ENCODE results near the gene HSD17B14. TPM values are rescaled to one million over a fixed set of nuclear protein-coding genes. Genes with fewer than 3 reads are reported as not detected.

The HSD17B14 gene
- total and polyA plus RNA-seq, 9 of the 15 experiments (the other 6 are each of a cell fraction or from before 2014, with no cell fraction given), result 0.16 TPM; not detected in 8

DNA sequence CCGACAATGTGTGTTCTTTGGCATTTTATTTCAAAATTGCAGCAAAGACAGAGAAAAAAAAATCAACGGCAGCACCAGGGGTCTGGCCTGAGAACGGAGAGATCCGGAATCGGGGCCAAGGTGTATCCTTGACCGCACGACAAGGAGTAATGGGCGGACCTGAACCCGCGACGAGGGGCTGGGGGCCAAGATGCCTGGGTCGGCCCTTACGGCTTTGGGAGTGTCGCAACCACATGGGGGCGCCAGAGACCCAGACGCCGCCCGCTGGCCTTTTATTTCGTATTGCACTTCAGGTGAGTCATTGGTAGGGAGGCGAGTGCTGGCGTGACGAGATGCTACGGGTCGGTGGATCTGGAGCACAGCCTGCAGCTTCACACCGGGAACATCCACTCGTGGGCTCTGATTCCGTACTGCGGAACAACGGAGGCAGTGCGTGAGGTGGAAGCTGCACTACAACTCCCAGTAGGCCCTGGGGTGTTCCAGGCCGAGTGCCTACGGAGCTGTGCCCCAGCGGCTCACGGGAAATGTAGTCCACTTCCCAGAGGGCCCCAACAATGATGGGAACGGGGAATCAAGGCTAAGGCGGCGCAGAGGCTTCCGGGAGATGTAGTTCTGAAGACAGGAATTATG, 41.1 kb downstream of the HSD17B14 start (continued):
- TF ChIP-seq, protein P1, sequence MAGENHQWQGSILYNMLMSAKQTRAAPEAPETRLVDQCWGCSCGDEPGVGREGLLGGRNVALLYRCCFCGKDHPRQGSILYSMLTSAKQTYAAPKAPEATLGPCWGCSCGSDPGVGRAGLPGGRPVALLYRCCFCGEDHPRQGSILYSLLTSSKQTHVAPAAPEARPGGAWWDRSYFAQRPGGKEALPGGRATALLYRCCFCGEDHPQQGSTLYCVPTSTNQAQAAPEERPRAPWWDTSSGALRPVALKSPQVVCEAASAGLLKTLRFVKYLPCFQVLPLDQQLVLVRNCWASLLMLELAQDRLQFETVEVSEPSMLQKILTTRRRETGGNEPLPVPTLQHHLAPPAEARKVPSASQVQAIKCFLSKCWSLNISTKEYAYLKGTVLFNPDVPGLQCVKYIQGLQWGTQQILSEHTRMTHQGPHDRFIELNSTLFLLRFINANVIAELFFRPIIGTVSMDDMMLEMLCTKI (IDR thresholded peaks at IDR 0.05; ENCODE audit: partially characterized antibody), result no peak
- TF ChIP-seq ZNF668 (CRISPR knock-in tag; IDR thresholded peaks at IDR 0.05), result 0 out of 2 replicates have a peak, but pooled peaks have one; percentile 50
- no peak for TF ChIP-seq CBFA2T3 (IDR thresholded peaks at IDR 0.05)
- TF ChIP-seq POLR2B (IDR thresholded peaks at IDR 0.05; ENCODE audit: low read depth, partially characterized antibody), result peak; percentile 60
- 0 out of 2 replicates have a peak, but pooled peaks have one; percentile 3 for TF ChIP-seq NFIC (IDR thresholded peaks at IDR 0.05)
- peak; percentile 95 to 96 for TF ChIP-seq RAD21 (CRISPR knock-in tag; conservative IDR thresholded peaks at IDR 0.05 in 1 of 2, IDR thresholded peaks at IDR 0.05 in 1 of 2)
- TF ChIP-seq, protein P2, sequence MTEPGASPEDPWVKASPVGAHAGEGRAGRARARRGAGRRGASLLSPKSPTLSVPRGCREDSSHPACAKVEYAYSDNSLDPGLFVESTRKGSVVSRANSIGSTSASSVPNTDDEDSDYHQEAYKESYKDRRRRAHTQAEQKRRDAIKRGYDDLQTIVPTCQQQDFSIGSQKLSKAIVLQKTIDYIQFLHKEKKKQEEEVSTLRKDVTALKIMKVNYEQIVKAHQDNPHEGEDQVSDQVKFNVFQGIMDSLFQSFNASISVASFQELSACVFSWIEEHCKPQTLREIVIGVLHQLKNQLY (CRISPR knock-in tag; conservative IDR thresholded peaks at IDR 0.05), result no peak
- peak; percentile 85 for TF ChIP-seq ATF7 (IDR thresholded peaks at IDR 0.05)
- peak; percentile 88 for TF ChIP-seq ZFX (CRISPR knock-in tag; IDR thresholded peaks at IDR 0.05)
- no peak for TF ChIP-seq NR3C1 (CRISPR knock-in tag; IDR thresholded peaks at IDR 0.05)
- 0 out of 2 replicates have a peak, but pooled peaks have one; percentile 59 for TF ChIP-seq RNF2 (IDR thresholded peaks at IDR 0.05)
- peak; percentile 11; the same call in 1 of the 2 replicates for TF ChIP-seq ZBTB1 (CRISPR knock-in tag; IDR thresholded peaks at IDR 0.05; ENCODE audit: borderline replicate concordance, low read depth)
- TF ChIP-seq JUND (IDR thresholded peaks at IDR 0.05; ENCODE audit: borderline replicate concordance, low read depth, low read length), result peak; percentile 80
- peak; percentile 91; the same call in 2 of the 3 replicates for TF ChIP-seq JUND (tag; IDR thresholded peaks at IDR 0.05; ENCODE audit: borderline replicate concordance, low read depth, low read length)
- TF ChIP-seq CBFA2T2 (conservative IDR thresholded peaks at IDR 0.05), result no peak
- peak; percentile 95 for TF ChIP-seq ELF2 (CRISPR knock-in tag; IDR thresholded peaks at IDR 0.05)
- no peak for TF ChIP-seq HDAC8 (tag; IDR thresholded peaks at IDR 0.05)
- TF ChIP-seq, protein P3, sequence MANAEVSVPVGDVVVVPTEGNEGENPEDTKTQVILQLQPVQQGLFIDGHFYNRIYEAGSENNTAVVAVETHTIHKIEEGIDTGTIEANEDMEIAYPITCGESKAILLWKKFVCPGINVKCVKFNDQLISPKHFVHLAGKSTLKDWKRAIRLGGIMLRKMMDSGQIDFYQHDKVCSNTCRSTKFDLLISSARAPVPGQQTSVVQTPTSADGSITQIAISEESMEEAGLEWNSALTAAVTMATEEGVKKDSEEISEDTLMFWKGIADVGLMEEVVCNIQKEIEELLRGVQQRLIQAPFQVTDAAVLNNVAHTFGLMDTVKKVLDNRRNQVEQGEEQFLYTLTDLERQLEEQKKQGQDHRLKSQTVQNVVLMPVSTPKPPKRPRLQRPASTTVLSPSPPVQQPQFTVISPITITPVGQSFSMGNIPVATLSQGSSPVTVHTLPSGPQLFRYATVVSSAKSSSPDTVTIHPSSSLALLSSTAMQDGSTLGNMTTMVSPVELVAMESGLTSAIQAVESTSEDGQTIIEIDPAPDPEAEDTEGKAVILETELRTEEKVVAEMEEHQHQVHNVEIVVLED (CRISPR knock-in tag; IDR thresholded peaks at IDR 0.05), result peak; percentile 76
- peak; percentile 88 for TF ChIP-seq L3MBTL2 (IDR thresholded peaks at IDR 0.05)
- TF ChIP-seq, protein P4, sequence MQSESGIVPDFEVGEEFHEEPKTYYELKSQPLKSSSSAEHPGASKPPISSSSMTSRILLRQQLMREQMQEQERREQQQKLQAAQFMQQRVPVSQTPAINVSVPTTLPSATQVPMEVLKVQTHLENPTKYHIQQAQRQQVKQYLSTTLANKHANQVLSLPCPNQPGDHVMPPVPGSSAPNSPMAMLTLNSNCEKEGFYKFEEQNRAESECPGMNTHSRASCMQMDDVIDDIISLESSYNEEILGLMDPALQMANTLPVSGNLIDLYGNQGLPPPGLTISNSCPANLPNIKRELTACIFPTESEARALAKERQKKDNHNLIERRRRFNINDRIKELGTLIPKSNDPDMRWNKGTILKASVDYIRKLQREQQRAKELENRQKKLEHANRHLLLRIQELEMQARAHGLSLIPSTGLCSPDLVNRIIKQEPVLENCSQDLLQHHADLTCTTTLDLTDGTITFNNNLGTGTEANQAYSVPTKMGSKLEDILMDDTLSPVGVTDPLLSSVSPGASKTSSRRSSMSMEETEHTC (IDR thresholded peaks at IDR 0.05), result no peak
- TF ChIP-seq ZSCAN29 (IDR thresholded peaks at IDR 0.05), result no peak
- no peak for TF ChIP-seq ZFP30 (CRISPR knock-in tag; IDR thresholded peaks at IDR 0.05; ENCODE audit: borderline replicate concordance)
- no peak for TF ChIP-seq BRD9 (IDR thresholded peaks at IDR 0.05; ENCODE audit: low read depth, partially characterized antibody)
- peak; percentile 77 for TF ChIP-seq GABPA (tag; conservative IDR thresholded peaks at IDR 0.05; ENCODE audit: low read depth)

All from K562 (cell line).